GM10847 (cell line): ENCODE results near the gene PDE8A.
A peak's percentile ranks its signal among the peaks of the same experiment; 100 is the strongest.

ENCODE experiments used
- POLR2A ChIP-seq: IDR thresholded peaks from 2 replicates; pipeline ENCODE4 v1.6.1; 2011; ENCODE audit not compliant: insufficient read length; ENCODE audit errors: extremely low read depth

Gene PDE8A

DNA sequence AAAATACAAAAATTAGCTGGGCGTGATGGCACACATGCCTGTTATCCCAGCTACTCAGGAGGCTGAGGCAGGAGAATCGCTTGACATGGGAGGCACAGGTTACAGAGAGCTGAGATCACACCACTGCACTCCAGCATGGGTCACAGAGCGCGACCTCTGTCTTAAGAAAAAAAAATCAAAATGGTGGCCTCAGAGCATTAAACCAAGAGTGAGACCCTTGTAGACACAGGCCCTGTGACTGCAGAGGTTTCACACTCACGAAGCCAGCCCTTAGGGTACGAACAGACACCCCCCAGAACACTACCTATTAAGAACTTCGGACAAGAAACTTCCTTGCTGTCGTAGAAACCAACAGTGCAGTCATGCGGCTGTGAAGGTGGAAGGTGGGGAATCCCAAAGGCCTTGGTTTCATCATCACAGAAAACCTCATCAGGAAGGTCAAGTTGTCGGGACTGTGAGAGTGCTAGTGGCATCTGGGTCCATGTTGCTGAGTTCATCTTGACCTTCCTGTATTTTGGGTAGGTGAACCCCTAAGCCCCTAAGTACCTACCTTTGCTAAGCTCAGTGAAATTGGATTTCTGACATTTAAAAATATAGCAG is 4.8 kb upstream of the PDE8A start:
- no peak for TF ChIP-seq POLR2A

DNA sequence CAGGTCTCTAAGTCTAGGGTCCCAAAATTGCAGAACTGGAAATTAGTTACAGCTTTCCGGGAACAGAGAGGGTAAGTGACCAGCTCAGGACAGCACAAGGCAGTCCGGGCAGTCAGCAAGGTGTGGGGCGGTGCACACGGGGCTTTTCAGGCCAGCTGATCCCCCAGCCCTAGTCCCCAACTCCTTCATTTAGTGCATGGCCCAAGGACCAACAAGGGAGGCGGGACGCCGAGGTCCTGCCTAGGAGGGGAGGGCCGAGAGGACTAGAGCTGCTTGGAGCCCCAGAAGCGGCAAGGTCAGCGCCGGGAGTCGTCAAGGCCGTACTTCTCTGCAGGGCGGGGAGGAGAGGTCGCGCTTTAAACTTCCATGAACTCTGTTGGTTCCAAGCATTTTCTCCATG is 2.0 kb upstream of the PDE8A start:
- no peak for TF ChIP-seq POLR2A

- no peak for TF ChIP-seq POLR2A
Observed at GRCh38 chr15:84980196-84981053, 1.2 kb upstream of the PDE8A start.

GRCh38 chr15:84981054-84981710 is 474 bp upstream of the PDE8A start:
- TF ChIP-seq POLR2A, result peak; percentile 29

- no peak for TF ChIP-seq POLR2A
Observed at GRCh38 chr15:84982301-84982920, 755 bp downstream of the PDE8A start.

DNA sequence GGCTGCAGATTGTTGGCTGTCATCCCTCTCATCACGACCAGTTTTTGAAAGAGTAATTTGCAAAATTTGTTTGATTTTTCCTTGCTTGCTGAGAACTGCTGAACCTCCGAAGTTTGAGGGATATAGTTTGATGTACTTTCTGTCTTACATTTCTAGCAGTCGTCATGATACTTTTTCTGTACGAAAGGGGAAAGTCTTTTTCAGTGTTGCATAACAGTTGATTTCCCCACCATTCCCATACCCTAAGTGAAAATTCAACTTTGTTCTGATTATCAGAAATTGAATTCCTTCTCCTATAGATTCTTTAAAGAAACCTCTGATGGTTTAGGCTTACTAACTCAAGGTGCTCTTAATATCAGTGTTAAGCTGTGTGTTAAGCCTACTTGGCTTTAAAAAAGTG is 1.6 kb downstream of the PDE8A start:
- no peak for TF ChIP-seq POLR2A

GRCh38 chr15:84983711-84984110 is 2.1 kb downstream of the PDE8A start:
- TF ChIP-seq POLR2A, result no peak

GRCh38 chr15:84985158-84985557 is 3.5 kb downstream of the PDE8A start:
- TF ChIP-seq POLR2A, result no peak

DNA sequence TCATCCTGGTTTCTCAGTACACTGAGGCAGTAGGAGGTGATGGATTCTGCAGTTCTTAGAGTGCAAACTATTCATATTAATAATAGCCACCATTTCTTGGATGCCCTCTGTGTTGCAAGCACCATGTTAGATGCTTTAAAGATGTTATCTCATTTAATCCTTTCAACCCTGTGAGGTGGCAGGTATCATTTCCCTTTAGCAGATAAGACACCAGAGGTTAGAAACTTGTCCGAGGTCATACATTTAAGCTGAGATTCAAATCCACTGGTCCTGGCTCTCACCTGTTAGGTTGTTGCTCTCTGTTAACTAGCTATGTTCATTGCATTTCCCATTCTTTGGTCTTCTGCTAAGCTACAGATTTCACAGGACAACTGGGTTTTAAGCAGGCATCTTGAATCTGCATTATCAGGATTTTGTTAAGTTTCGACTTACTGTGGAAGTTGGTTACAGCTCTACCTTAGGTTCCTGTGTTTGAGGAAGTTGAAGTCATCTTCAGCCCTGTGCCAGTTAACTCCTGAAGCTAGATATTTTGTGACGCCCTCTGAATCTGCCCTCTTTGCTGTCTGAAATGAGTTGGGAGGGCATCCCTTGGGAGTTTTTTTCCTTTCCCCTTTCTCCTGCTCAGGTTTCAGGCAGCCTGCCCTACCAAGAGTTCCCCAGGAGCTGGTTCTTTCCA is 6.4 kb downstream of the PDE8A start:
- no peak for TF ChIP-seq POLR2A

DNA sequence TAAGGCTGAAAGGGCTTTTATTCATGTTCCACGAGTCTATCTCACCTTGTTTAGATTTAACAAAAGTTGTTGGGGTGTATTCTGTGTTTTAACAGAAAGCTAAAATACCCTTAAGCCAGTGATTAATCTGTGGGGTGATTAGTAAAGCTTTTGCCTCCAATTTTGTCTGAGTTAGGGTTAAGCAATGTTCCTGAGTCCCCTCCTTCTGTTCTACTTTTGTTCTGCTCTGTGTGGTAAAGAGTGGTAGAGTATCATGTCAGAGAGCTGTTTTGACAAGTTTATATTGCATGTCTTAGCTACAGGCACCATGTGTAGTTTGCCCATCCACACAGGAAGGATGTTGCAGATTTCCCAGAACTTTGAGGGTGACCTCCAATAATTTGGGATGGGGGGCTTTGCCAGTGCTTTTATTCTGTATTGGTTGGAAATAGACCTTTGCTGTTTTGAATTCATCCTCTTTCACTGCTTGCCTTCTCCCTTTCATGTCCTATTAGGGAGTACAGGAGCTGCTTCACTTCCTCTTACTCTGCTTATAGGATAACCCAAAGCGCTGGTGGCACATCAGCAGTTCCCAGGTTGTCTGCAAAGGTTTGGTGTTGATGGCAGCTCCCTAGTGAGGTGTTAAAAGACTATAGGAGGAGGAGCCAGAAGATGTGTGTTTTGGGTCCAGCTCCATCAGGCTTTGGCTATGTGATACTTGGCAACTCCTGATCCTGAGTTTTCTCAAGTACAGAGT is 7.4 kb downstream of the PDE8A start:
- no peak for TF ChIP-seq POLR2A

- no peak for TF ChIP-seq POLR2A
Observed at GRCh38 chr15:84990507-84990906, 8.9 kb downstream of the PDE8A start.

DNA sequence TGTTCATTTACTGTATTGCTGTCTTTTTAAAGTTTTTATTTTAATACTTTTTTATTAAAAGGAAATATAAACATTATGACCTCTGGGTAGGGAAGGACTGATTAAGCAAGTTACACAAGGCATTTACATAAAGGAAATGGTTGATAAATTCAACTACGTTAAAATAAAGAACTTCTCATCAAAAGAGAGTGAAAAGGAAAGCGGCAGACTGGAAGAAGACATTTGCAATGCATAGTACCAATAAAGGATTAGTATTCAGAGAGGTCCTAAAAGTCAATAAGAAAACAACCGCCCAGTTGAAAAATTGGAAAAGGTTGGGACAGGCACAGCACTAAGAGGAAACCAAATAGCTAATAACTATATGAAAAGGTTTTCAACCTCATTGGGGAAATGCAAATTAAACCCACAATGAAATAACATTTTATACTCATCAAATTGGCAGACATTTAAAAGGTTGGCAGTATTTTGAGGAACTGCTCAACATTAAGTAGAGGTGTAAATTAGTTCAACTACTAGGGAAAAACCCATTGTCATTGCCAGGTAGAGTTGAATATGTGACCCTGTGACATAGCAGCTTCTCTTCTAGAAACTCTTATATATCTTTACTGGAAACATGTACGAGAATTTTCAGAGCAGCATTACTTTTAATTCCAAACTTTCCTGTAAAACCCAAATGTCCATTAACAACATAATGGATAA is 9.5 kb downstream of the PDE8A start:
- TF ChIP-seq POLR2A, result no peak

- no peak for TF ChIP-seq POLR2A
Observed at GRCh38 chr15:84992157-84992944, 10.7 kb downstream of the PDE8A start.
